Right lobe of liver (tissue), 6 donors: ENCODE data around the gene CEP95. TPM values are rescaled to one million over a fixed set of nuclear protein-coding genes. Genes with fewer than 3 reads are reported as not detected.
"Not testable (repeated sequence)": the region's sequence is repeated elsewhere in the genome, so short reads cannot be mapped to it uniquely, and the experiment has no call there.

Experiments used
- ATAC-seq, 4 donors: fragments of 200-7000 bp; cut with Tn5 transposase; one replicate each; pipeline ENCODE4 v1.9.1; 2020; ENCODE audit warnings: mild to moderate bottlenecking in 4 of 4, moderate library complexity in 4 of 4
- DNase-seq, 3 donors: peaks; one replicate each; pipeline ENCODE4 v3.0.0-alpha.2; 2020
- H3K27ac ChIP-seq, 3 donors: fragments of 200-600 bp; one replicate each; pipeline ENCODE4 v1.8.0; 2022
- H3K27me3 ChIP-seq, 2 donors: fragments of 200-600 bp; one replicate each; pipeline ENCODE4 v1.8.0; 2022
- H3K36me3 ChIP-seq, 4 donors: fragments of 200-600 bp; sonication (generic) in 1 of 4; one replicate each; pipeline versions ENCODE4 v1.5.1 to v1.8.0; 2017 to 2022; ENCODE audit warnings: control low read depth in 1 of 4
- H3K4me1 ChIP-seq, 4 donors: fragments of 200-600 bp; sonication (generic) in 1 of 4; one replicate each; pipeline versions ENCODE4 v1.5.1 to v1.8.0; 2017 to 2022; ENCODE audit warnings: control low read depth in 1 of 4
- H3K4me3 ChIP-seq, 3 donors: fragments of 200-600 bp; one replicate each; pipeline ENCODE4 v1.8.0; 2022
- H3K9me3 ChIP-seq, 4 donors: fragments of 200-600 bp; sonication (generic) in 1 of 4; one replicate each; pipeline versions ENCODE4 v1.5.1 to v1.8.0; 2017 to 2022; ENCODE audit warnings: control low read depth in 1 of 4
- CTCF ChIP-seq, 4 donors: fragments of 200-600 bp in 3 of 4; fragments of 450-650 bp in 1 of 4; IDR thresholded peaks; one replicate each; pipeline versions ENCODE4 v1.5.1 to v1.8.0; 2016 to 2022; ENCODE audit warnings: antibody characterized with exemption in 4 of 4, mild to moderate bottlenecking in 2 of 4
- POLR2A ChIP-seq: fragments of 450-650 bp; IDR thresholded peaks from one replicate; pipeline ENCODE4 v1.6.1; 2017; ENCODE audit warnings: antibody characterized with exemption, mild to moderate bottlenecking
- WGBS: methylation state at CpG from one replicate; pipeline ENCODE4 v1.1.6; 2018; ENCODE audit warnings: low coverage, low lambda C conversion rate; ENCODE audit not compliant: insufficient coverage; ENCODE audit errors: missing lambda C conversion rate; 5-methylcytosine and 5-hydroxymethylcytosine counted together
- intact Hi-C, 2 donors: fragments of 100-400 bp; cut with DNase I; formaldehyde crosslinking; loops; one replicate each; pipeline versions ENCODE4 v1.11.2 to v1.14.1; 2022
- total RNA-seq, 6 experiments: library from RNA; depleted of rRNA in 2 of 6; stranded (reverse); fragments of >200 nt in 2 of 6; fragmentation: NEBNext Ultra II Directional in 3 of 6; extraction: Animal tissue kit (Norgen Biotek cat#: 25700) in 3 of 6; gene quantifications; one replicate each; pipeline versions ENCODE4 v1.1.0 to v1.2.4, GENCODE V29; 2016 to 2023
- donor health status: DM: no; HTN: yes; CAD: no.
- donor health status: DM: no; HTN: no; CAD: no.
- donor health status: DM: no; HTN: no; CAD: no.
- donor health status: DM: no; HTN: yes; CAD: no.
- donor health status: DM: no; HTN: yes; CAD: no.

Gene CEP95
- total RNA-seq, 6 experiments from 2014 or later = 11.0 to 27.6 (median 14.0) TPM

- H3K36me3 ChIP-seq = peaks cover 0 to 34% (median 11%) of the 10 kb centered on the region in 4 donors
- no peaks in the 10 kb centered on the region for H3K9me3 ChIP-seq
- ATAC-seq (no peak), DNase-seq (no peak)
- intact Hi-C loops = no loop called here
- H3K27ac ChIP-seq = no peak overlapping the region
- WGBS = 95% methylated on average over 2 of the region's 2 CpGs
- TF ChIP-seq CTCF (IDR thresholded peaks at IDR 0.05) = no peak
- no peak for TF ChIP-seq POLR2A
- no peaks in the 10 kb centered on the region for H3K27me3 ChIP-seq
- H3K4me3 ChIP-seq = no peak overlapping the region
- peaks cover 0 to 35% (median 11%) of the 10 kb centered on the region in 4 donors for H3K4me1 ChIP-seq
These were observed 12.7 kb upstream of the CEP95 start for GRCh38 chr17:64494121-64494520.

GRCh38 chr17:64495300-64495699 lies 11.5 kb upstream of the CEP95 start:
- H3K27me3 ChIP-seq, H3K27ac ChIP-seq, H3K4me3 ChIP-seq, H3K9me3 ChIP-seq, ATAC-seq, DNase-seq, intact Hi-C loops: not testable (repeated sequence)
- H3K36me3 ChIP-seq = peaks cover 1 to 34% (median 17%) of the 10 kb centered on the region in 4 donors
- H3K4me1 ChIP-seq = peaks cover 0 to 46% (median 11%) of the 10 kb centered on the region in 4 donors
- WGBS = 83% methylated on average over 4 of the region's 5 CpGs

GRCh38 chr17:64496348-64496785 lies 10.4 kb upstream of the CEP95 start:
- ATAC-seq = peak in 1 of 4 donors; percentile 8
- Histone ChIP-seq H3K27me3 (no peaks in the 10 kb centered on the region), H3K36me3 (peaks cover 12 to 37% (median 25%) of the 10 kb centered on the region in 4 donors), H3K4me3 (peak overlapping the region; percentile 76 to 81 (median 81)), H3K4me1 (peaks cover 0 to 51% (median 11%) of the 10 kb centered on the region in 4 donors), H3K9me3 (no peaks in the 10 kb centered on the region), H3K27ac (peak overlapping the region; percentile 16 to 68 (median 56))
- 0% methylated on average over 6 of the region's 20 CpGs for WGBS
- DNase-seq = no peak
- TF ChIP-seq CTCF (IDR thresholded peaks at IDR 0.05) (no peak), POLR2A (no peak)
- intact Hi-C loops = no loop called here

- 0% methylated on average over 26 of the region's 50 CpGs for WGBS
- H3K4me1 ChIP-seq = peaks cover 0 to 52% (median 11%) of the 10 kb centered on the region in 4 donors
- H3K9me3 ChIP-seq = no peaks in the 10 kb centered on the region
- peak; percentile 95 to 96 (median 95) for DNase-seq
- peak within 1 kb of the TSS; percentile 76 to 81 (median 81) for H3K4me3 ChIP-seq
- H3K27me3 ChIP-seq = no peaks in the 10 kb centered on the region
- intact Hi-C loops = no loop called here
- H3K27ac ChIP-seq = peak within 1 kb of the TSS; percentile 39 to 68 (median 56)
- peaks cover 17 to 44% (median 30%) of the 10 kb centered on the region in 4 donors for H3K36me3 ChIP-seq
- ATAC-seq = peak; percentile 94 to 99 (median 97)
- TF ChIP-seq POLR2A (peak; percentile 65), CTCF (IDR thresholded peaks at IDR 0.05) (peak; percentile 23 to 46 (median 32))
These were observed 9.8 kb upstream of the CEP95 start, which contains the start of gene POLG2 for GRCh38 chr17:64496786-64497564. Gene POLG2 (minus strand): TSS chr17:64497054. CDS start chr17:64496968, 86 bp downstream.

- DNase-seq = no peak
- intact Hi-C loops = no loop called here
- WGBS = 18% methylated on average over 4 of the region's 4 CpGs
- Histone ChIP-seq H3K27ac (peak overlapping the region; percentile 39 to 68 (median 56)), H3K4me3 (peak overlapping the region; percentile 76 to 81 (median 81)), H3K36me3 (peaks cover 21 to 49% (median 36%) of the 10 kb centered on the region in 4 donors), H3K27me3 (no peaks in the 10 kb centered on the region), H3K4me1 (peaks cover 0 to 57% (median 11%) of the 10 kb centered on the region in 4 donors), H3K9me3 (no peaks in the 10 kb centered on the region)
- TF ChIP-seq POLR2A = no peak
- no peak for TF ChIP-seq CTCF (IDR thresholded peaks at IDR 0.05)
- ATAC-seq = no peak
These were observed 9.2 kb upstream of the CEP95 start for GRCh38 chr17:64497565-64498035.
